Activated effector memory CD4-positive, alpha-beta T cell treated with anti-CD3 and anti-CD28 coated beads, Interleukin-2, amount 50 U/mL, for 16 hours (primary cell): ENCODE results near the gene SETBP1.

Experiments
- DNase-seq: peaks from one replicate; pipeline ENCODE4 v3.0.0-alpha.2; 2020

The SETBP1 gene

DNA sequence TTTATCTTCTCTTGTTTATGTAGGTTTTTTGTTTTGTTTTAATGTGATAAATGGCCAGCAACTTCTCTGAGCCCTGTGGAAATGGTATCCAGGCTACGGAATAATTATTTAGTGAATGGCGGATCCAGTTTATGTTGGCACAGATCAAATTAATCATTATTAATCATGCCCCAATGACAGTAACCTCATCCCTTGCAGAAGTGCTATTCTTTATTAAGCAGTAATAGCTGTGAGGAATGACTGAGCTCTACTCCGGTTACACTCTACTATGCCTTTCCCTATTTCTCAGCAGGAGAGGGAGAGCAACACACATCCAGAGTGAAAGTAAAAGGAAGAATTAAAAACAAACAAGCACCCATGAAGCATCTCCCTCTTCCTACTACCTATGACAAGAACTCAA, 84.8 kb downstream of the SETBP1 start:
- no peak for DNase-seq

DNA sequence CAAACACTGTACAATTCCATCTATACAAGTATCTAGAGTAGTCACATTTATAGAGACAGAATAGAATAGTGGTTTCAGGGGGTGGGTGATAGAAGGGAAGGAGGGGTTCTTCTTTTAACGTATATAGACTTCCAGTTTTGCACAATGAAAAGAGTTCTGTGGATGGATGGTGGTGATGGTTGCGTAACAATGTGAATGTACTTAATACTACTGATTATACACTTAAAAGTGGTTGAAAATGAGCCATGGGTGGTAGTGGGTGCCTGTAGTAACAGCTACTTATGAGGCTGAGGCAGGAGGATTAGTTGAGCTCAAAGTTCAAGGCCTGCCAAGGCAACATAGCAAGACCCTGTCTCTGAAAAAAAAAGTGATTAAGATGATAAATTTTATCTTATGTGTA, 85.8 kb downstream of the SETBP1 start:
- no peak for DNase-seq

GRCh38 chr18:44767807-44768206, 87.1 kb downstream of the SETBP1 start:
- no peak for DNase-seq

DNA sequence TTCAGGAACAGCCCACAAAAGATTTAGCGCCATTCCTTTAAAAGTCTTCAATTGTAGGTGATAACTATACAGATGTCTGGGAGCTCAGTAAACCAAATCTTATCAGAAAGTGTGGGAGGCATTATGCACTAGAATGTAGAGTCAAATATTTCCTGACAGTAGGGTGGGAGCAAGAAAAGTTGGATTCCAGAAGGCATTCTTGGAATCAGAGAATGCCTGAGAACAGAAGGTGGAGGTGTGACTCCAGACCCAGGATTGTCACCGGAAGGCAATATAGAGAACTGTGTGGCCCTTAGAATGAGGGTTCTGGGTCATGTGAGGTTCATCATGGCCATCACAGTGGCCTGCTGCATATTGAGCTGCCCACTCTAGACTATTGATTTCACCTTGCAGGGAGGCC, 90.0 kb downstream of the SETBP1 start:
- DNase-seq = no peak

GRCh38 chr18:44771572-44771955, 90.9 kb downstream of the SETBP1 start:
- no peak for DNase-seq

DNA sequence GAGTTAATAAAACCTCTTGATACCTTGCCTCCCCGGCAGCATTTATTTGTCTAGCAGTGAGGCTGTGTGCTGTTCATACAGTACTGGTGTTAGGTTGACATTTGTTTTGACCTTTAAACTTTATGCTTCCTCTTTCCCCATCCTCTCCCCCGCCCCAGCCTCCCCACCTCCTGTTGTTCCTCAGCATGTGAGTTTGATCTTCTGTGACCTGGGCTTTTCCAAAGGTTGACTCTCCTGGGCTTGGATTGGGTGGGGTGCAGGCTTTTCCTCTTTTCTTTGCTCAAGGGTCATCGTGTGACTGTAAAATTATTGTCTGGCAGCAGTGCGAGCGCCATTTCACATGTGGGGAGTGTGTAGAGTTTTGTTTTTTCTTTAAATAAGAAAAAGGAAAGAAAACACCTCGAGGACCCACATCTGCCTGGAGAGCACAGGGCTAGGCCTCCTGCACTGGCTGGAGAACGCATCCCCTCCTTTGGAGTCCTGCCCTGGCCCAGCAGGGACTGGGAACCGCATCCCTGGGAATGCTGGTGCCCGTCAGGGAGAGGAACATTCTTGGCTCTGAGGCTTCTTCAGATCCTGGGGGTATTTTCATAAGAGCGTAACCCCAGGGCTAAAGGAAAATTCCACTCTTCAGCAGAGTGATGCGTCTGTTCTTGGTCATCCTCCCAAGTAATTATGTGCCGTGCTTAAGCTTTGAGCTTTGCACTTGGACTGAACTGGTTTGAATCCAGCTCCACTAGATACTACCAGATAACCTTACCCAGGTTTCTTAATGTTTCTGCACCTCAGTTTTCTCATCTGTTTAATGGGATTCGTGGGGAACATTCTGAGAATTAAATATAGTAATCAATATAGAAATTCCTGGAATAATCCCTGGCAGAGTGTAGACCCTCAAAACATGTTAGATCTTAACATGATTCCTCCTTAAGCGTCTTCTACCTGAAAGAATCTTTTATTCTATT, 91.5 kb downstream of the SETBP1 start:
- no peak for DNase-seq

DNA sequence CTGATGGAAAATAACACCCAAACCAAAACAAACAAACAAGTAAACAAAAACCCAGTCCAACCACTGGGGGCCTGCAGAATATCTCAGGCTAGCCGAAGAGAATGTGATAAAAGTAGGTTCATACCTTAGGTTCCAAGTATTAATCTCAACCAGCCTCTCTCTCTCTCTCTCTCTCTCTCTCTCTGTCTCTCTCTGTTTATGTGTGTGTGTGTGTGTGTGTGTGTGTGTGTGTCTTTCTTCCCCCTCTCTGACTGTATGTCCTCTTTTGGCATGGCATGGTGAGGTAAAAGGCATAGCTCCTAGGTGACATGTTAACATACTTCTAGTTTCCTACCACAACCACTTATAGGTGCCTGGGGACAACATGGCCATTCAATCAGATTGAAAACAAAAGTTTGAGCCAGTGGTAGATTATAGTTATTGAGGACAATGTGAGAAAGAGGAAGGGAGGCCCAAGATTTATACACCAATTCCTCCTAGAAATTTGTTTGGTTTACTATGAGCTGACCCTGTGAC, 93.0 kb downstream of the SETBP1 start:
- DNase-seq = no peak

- DNase-seq = no peak
Measured at GRCh38 chr18:44774191-44774590, 93.5 kb downstream of the SETBP1 start.

- no peak for DNase-seq
Measured at GRCh38 chr18:44777457-44778192, 96.9 kb downstream of the SETBP1 start.

- DNase-seq = no peak
Measured at GRCh38 chr18:44778788-44779187, 98.1 kb downstream of the SETBP1 start.

DNA sequence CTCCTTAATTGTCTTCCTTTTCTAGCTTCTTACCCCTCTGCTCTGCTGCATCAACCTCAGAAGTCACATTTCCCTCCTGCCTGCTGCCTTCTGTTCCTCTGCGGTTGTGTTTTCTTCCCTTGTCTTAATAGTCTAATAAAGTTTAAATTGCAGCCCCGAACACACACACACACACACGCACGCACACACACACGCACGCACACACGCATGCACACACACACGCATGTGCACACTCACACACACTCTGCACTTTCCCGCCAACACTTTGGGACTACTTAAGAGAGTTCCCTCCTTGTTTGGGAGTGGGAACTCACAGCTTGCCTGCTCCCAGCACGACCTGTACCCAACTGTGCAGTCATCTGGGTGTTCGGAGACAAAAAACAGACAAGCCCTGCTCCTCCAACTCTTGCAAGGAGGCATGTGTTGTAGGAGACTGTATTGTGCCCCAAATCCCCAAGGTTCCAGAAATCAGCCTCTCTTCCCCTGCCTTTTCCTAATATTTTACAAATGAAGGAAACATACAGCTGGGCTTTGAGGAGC, 99.1 kb downstream of the SETBP1 start:
- DNase-seq = no peak

- DNase-seq = no peak
Measured at GRCh38 chr18:44781886-44782285, 101.2 kb downstream of the SETBP1 start.

DNA sequence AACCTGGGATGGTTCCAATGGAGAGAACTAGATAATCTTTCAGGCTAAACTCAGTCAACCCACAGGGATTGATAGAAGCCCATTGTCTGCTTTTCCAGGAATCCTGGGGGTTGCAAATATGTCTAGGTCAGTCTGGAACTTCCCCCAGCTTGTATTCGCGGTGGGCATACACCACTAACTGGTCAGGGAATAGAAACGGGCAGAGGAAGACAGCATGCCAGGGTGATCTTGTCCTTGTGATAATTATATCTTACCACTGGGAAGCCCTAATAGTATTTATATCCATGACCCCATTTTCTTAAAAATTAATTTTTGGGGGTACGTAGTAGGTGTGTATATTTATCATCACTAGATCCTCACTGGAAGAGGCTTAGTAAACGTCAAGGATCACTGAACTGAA, 101.9 kb downstream of the SETBP1 start:
- DNase-seq = no peak

DNA sequence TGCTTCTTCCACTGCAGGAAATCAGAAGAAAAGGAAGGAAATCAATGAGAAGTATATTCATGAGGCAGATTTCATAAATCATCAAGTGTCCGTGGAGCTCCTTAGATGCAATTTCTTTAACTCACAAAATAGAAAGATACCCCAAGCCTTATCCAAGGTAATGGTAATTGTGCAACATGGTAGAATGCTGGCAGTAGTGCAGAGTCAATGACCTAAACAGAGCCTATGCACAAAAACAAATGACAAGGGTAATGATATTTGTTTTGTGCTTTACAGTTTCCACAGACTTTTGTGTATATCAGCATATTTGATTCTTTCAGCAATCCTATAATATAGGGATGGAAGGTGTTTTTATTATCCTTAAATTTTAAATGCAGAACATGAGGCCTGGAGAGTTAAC, 102.7 kb downstream of the SETBP1 start:
- DNase-seq = no peak

- no peak for DNase-seq
Measured at GRCh38 chr18:44786257-44786656, 105.6 kb downstream of the SETBP1 start.

DNA sequence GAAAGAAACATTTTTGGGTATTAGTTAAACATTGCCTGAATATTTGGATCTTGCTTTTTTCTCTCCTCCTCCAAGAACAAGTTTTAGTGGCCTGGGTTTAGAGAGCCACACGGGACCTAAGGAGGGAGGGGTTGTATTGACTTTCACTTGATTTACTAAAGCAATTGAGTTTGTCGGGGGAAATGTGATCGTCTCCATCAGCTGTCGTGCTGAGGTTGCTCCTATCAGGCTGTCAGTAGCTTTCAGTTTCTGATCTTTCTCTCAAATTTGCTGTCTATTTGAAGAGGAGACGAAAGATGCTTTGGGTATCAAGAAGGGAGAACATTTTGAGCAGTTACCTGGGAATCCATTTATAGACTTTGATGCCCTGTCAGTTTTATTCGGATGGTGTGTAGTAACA, 106.0 kb downstream of the SETBP1 start:
- no peak for DNase-seq

DNA sequence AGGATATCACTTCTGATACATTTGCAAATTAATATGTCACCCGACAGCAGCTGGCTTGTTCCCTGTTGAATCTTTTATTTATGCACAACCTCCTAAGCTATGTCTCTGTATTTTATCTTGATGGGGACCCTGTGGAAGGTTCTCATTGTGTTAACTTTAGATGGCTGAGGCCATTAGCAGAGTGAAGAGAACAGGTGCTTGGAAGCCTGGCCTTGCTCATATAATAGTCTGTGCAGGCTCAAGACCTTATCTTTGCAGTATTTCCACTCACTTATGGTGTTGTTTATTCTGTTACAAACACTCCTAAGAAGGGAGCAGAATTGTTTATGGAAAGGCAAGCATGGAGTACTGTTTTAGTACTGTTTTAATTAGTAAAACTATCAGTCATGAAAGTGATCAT, 107.6 kb downstream of the SETBP1 start:
- DNase-seq = no peak

DNA sequence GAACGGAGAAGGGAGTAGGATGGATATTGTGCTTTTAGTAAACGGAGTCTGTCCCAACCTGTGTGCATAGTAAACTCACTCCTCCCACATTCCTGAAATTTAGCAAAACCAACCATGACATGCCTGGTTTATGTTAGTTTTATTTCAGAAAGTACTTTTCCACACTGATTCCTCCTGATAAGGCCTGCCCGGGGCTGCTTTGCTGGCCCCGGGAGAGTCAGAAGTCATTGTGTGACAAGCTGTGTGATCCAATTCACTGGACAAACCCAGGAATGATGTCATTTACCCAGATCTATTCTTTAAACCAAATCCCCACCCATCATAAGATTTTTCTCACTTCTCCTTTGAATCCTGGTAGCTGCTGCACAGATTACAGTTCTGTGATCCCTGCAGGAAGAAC, 109.0 kb downstream of the SETBP1 start:
- no peak for DNase-seq

DNA sequence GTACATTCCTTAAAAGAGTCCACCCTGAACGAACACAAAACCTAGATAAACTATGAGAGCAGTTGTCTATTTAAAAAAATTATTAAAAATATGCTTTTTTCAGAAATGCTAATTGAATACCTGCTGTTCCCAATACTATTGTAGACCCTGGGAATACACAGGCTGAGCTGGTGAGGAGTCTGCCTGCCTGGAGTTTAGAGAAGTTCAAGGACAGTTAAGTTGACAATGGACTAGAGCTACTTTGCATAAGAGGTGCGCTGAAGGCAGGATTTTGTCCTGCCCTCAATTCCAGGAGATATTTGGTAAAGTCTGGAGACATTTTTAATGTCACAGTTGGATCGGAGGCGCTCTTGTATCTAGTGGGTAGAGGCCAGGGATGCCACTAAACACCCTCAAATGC, 110.2 kb downstream of the SETBP1 start:
- no peak for DNase-seq

DNA sequence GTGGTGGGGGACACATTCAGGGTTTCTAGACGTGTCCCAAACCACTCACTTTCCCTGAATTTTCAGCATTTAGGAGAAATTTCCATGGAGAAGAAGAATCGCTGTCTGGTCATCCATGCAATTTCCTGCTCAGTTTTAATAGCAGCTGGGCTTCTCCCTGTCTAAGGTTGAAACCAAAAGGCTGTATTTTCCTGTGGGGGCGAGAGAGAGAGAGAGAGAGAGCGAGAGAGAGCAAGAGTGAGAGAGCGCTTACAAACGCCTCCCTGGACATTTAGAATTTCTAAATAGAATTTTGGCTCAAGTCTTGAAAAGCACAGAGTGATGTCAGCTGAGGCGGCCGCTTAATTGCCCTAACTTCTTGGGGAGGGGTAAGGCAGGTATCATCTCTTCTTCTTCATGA, 110.8 kb downstream of the SETBP1 start:
- DNase-seq = no peak

- DNase-seq = no peak
Measured at GRCh38 chr18:44792456-44793061, 111.9 kb downstream of the SETBP1 start.

DNA sequence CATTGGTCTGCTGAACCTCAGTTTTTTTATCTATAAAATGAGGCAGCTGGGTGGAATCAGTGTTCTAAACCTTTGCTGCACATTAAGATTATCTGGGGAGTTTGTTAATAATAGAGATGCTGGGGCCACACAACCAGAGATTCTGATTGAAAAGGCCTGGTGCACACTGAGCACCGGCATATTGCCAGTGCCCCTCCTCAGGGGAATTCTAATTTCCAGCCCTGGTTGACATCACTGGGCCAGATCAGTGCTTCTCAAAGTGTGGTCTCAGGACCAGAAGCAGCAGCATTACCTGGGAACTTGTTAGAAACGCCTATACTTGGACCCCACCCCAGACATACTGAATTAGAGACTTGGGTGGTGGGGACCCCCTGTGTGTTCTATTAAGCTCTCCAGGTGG, 112.5 kb downstream of the SETBP1 start:
- no peak for DNase-seq

DNA sequence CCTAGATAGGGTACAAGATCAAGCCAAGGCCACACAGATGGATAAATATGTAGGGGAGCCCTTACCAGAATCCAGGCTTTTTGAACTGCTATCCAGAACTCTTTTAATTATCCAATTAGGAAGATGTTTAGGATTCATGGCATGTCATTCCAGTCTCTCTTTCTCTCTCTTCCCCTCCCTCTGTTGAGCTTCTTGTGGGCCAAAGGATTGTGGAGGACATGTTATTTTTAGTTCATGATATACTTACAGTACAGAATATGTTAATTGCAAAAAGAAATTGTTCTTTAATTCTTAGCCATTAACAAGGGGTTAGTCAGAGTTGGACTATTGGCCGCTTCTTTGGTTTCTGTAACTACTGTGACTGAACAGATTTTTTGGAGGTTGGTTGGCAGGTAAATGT, 113.0 kb downstream of the SETBP1 start:
- no peak for DNase-seq
